HCT116 (cell line): ENCODE data around the gene NR6A1. TPM values are rescaled to one million over a fixed set of nuclear protein-coding genes. Genes with fewer than 3 reads are reported as not detected.

Experiments used
- ATAC-seq: fragments of 200-7000 bp; cut with Tn5 transposase; 2 replicates; pipeline ENCODE4 v1.9.1; 2020; ENCODE audit warnings: mild to moderate bottlenecking, moderate library complexity
- BruUV-seq: library from RNA; stranded (reverse); fragments of 400-500 nt; replicated peaks from 2 replicates; lab custom pipeline; 2021; lab: Mats Ljungman, UMichigan
- CTCF ChIA-PET: fragments of 300-600 bp; sonication (Branson Sonifier 250); formaldehyde crosslinking; loops from one replicate; lab custom pipeline; 2021; ENCODE audit warnings: antibody characterized with exemption; lab: Charles Lee
- POLR2A ChIA-PET: fragments of 300-600, 350-600 bp; sonication (Branson Sonifier 250); formaldehyde crosslinking; loops from one replicate; lab custom pipeline; 2021; ENCODE audit warnings: antibody characterized with exemption; lab: Charles Lee
- RAD21 ChIA-PET, 2 experiments: fragments of 300-600 bp; sonication (Branson Sonifier 250); formaldehyde crosslinking; loops; one replicate each; lab custom pipeline; 2023; ENCODE audit warnings: low total read pairs in 2 of 2; ENCODE audit not compliant: uncharacterized antibody in 2 of 2, unreplicated experiment in 2 of 2, low non-redundant PET in 1 of 2; lab: Charles Lee
- DNase-seq: peaks from one replicate; pipeline ENCODE4 v3.0.0-alpha.2; 2010; ENCODE audit warnings: low read depth, low spot score
- H2AFZ ChIP-seq: fragments of 200-600 bp; shearing (Covaris generic), sonication (generic); 2 replicates; pipeline ENCODE4 v1.6.1; 2017; ENCODE audit warnings: low read depth, mixed run types, mixed read lengths, antibody characterized with exemption, low read length; ENCODE audit not compliant: poor library complexity, severe bottlenecking
- H3K27ac ChIP-seq: 2 replicates; pipeline ENCODE4 v1.5.1; 2012; ENCODE audit warnings: low read depth, low read length
- H3K27me3 ChIP-seq: fragments of 200-600 bp; sonication (generic); 2 replicates; pipeline ENCODE4 v1.6.1; 2016; ENCODE audit warnings: mixed run types, low read length, mixed read lengths; ENCODE audit not compliant: insufficient read depth
- H3K36me3 ChIP-seq, 2 experiments: fragments of 200-500 bp in 1 of 2; fragments of 200-600 bp in 1 of 2; sonication (Bioruptor generic) in 1 of 2; sonication (generic) in 1 of 2; 2 replicates each; pipeline versions ENCODE4 v1.5.1 to v1.6.1; 2014 to 2016; ENCODE audit warnings: low read length in 2 of 2, inconsistent platforms in 1 of 2, mixed read lengths in 1 of 2, mixed run types in 1 of 2; ENCODE audit not compliant: insufficient read depth in 2 of 2, control insufficient read depth in 1 of 2
- H3K4me1 ChIP-seq, 2 experiments: fragments of 200-600 bp in 1 of 2; sonication (generic) in 1 of 2; 2 replicates each; pipeline versions ENCODE4 v1.5.1 to v1.6.1; 2012 to 2017; ENCODE audit warnings: low read length in 2 of 2, inconsistent platforms in 1 of 2, mild to moderate bottlenecking in 1 of 2, mixed read lengths in 1 of 2, mixed run types in 1 of 2, moderate library complexity in 1 of 2; ENCODE audit not compliant: insufficient read depth in 2 of 2, control insufficient read depth in 1 of 2
- H3K4me2 ChIP-seq: fragments of 200-600 bp; sonication (generic); 2 replicates; pipeline ENCODE4 v1.6.1; 2017; ENCODE audit warnings: mixed run types, low read length, mixed read lengths
- H3K4me3 ChIP-seq, 2 experiments: fragments of 200-600 bp in 1 of 2; sonication (generic) in 1 of 2; replicated peaks in 1 of 2; 2 replicates each; pipeline ENCODE4 v1.5.1; 2011 to 2016; ENCODE audit warnings: low read length in 2 of 2, control low read depth in 1 of 2, low read depth in 1 of 2, mild to moderate bottlenecking in 1 of 2, mixed read lengths in 1 of 2, mixed run types in 1 of 2
- H3K79me2 ChIP-seq: fragments of 200-600 bp; sonication (generic); 2 replicates; pipeline ENCODE4 v1.6.1; 2017; ENCODE audit warnings: mild to moderate bottlenecking, mixed run types, low read length, moderate library complexity, mixed read lengths; ENCODE audit not compliant: insufficient read depth
- H3K9ac ChIP-seq: fragments of 200-600 bp; sonication (generic); 2 replicates; pipeline ENCODE4 v1.6.1; 2016; ENCODE audit warnings: low read length, mixed read lengths
- H3K9me2 ChIP-seq: fragments of 200-600 bp; sonication (generic), shearing (Covaris generic); 2 replicates; pipeline ENCODE4 v1.6.1; 2017; ENCODE audit warnings: mixed run types, mild to moderate bottlenecking, moderate library complexity; ENCODE audit not compliant: insufficient read depth
- H3K9me3 ChIP-seq, 2 experiments: fragments of 200-500 bp in 1 of 2; fragments of 200-600 bp in 1 of 2; sonication (Bioruptor generic) in 1 of 2; sonication (generic) in 1 of 2; 2 replicates each; pipeline ENCODE4 v1.6.1; 2014 to 2017; ENCODE audit warnings: low read length in 2 of 2, mixed read lengths in 2 of 2, inconsistent platforms in 1 of 2, low read depth in 1 of 2, mild to moderate bottlenecking in 1 of 2, mixed run types in 1 of 2, moderate library complexity in 1 of 2; ENCODE audit not compliant: control insufficient read depth in 1 of 2, insufficient read depth in 1 of 2
- H4K20me1 ChIP-seq: fragments of 200-600 bp; sonication (generic), shearing (Covaris generic); 2 replicates; pipeline ENCODE4 v1.6.1; 2017; ENCODE audit warnings: mixed run types, mild to moderate bottlenecking, moderate library complexity; ENCODE audit not compliant: insufficient read depth
- CEBPB ChIP-seq: IDR thresholded peaks from 2 replicates; pipeline ENCODE4 v1.6.1; 2012; ENCODE audit warnings: low read depth
- EZH2 ChIP-seq: fragments of 200-600 bp; sonication (generic); IDR thresholded peaks from 2 replicates; pipeline ENCODE4 v1.6.1; 2017; ENCODE audit warnings: antibody characterized with exemption, mixed run types
- EZH2phosphoT487 ChIP-seq: fragments of 200-600 bp; IDR thresholded peaks from 2 replicates; pipeline ENCODE4 v1.6.1; 2018; ENCODE audit warnings: antibody characterized with exemption, borderline replicate concordance
- JUND ChIP-seq: IDR thresholded peaks from 2 replicates; pipeline ENCODE4 v1.6.1; 2012
- POLR2A ChIP-seq: IDR thresholded peaks from 2 replicates; pipeline ENCODE4 v1.7.0; 2011; ENCODE audit warnings: borderline replicate concordance; ENCODE audit not compliant: insufficient read depth, insufficient read length; ENCODE audit errors: extremely low read depth
- SIN3A ChIP-seq: IDR thresholded peaks from 2 replicates; pipeline ENCODE4 v1.6.1; 2012; ENCODE audit warnings: low read depth
- SP1 ChIP-seq: IDR thresholded peaks from 2 replicates; pipeline ENCODE4 v1.6.1; 2012; ENCODE audit warnings: low read depth
- SRF ChIP-seq: IDR thresholded peaks from 2 replicates; pipeline ENCODE4 v1.6.1; 2012; ENCODE audit warnings: low read depth
- TCF7L2 ChIP-seq: IDR thresholded peaks from 2 replicates; pipeline ENCODE4 v1.7.0; 2011; ENCODE audit warnings: borderline replicate concordance, inconsistent platforms; ENCODE audit not compliant: insufficient read depth, insufficient read length; ENCODE audit errors: extremely low read depth
- YY1 ChIP-seq: IDR thresholded peaks from 2 replicates; pipeline ENCODE4 v1.6.1; 2011; ENCODE audit warnings: low read length, low read depth, moderate library complexity, mild to moderate bottlenecking; ENCODE audit not compliant: insufficient replicate concordance; ENCODE audit errors: extremely low read depth
- ZFX ChIP-seq: fragments of 450-650 bp; IDR thresholded peaks from 2 replicates; pipeline ENCODE4 v1.6.1; 2017
- intact Hi-C: fragments of 100-400 bp; cut with micrococcal nuclease; formaldehyde crosslinking; loops from 2 replicates; pipeline ENCODE4 v1.10.0; 2022
- total RNA-seq: library from RNA; stranded (reverse); gene quantifications from one replicate; pipeline ENCODE4 v1.2.1, GENCODE V29; 2021; ENCODE audit not compliant: unreplicated experiment
- TF ChIP-seq, protein P1 (sequence below), 3 experiments: fragments of 200-600 bp in 1 of 3; sonication (generic) in 1 of 3; IDR thresholded peaks in 2 of 3; conservative IDR thresholded peaks in 1 of 3; 2 replicates each; pipeline ENCODE4 v1.5.1; 2012 to 2017; ENCODE audit warnings: low read depth in 2 of 3, low read length in 2 of 3, antibody characterized with exemption in 1 of 3, borderline replicate concordance in 1 of 3, control low read depth in 1 of 3, mild to moderate bottlenecking in 1 of 3, mixed read lengths in 1 of 3, mixed run types in 1 of 3, moderate library complexity in 1 of 3; ENCODE audit not compliant: insufficient read depth in 1 of 3
- TF ChIP-seq, protein P2 (sequence below): IDR thresholded peaks from 2 replicates; pipeline ENCODE4 v1.6.1; 2011; ENCODE audit warnings: mild to moderate bottlenecking, low read length, moderate library complexity; ENCODE audit not compliant: insufficient replicate concordance; ENCODE audit errors: extremely low read depth
- TF ChIP-seq, protein P3 (sequence below): IDR thresholded peaks from 2 replicates; pipeline ENCODE4 v1.6.1; 2012; ENCODE audit warnings: low read depth

Gene NR6A1
- total RNA-seq, 1 experiment from 2014 or later = 9.9 TPM

DNA sequence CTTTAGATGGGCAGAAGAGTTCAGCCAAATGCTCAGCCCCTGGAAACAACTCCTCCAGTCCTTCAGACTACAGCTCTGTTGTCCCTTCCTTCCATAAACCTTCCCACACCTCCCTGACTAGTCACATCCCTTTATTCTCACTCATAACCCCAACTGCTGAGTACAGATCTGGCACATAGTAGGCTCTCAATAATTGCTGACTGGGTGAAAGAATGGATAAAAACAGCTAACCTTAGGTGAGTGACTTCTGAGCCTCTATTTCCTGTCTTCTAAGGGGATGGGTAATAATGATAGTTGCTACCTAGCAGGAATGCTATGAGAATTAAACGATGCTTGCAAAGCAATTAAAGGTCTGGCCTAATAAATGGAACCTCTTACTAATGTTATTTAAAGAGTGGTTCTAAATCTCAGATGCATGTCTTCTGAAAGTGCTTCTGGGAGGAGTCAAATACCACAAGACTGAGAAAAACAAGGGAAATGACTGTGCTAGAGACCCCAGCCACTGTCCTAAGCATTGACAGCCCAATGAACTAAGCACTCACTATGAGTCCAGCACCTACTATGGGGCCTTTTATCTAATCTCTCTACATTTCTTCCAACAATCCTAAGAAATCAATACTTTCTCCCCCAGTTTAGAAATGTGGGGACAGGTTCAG, 2.5 kb upstream of the NR6A1 start:
- Histone ChIP-seq H3K9me3 (no peaks in the 10 kb centered on the region), H4K20me1 (peaks cover 13% of the 10 kb centered on the region), H3K79me2 (peaks cover 17% of the 10 kb centered on the region), H3K36me3 (no peaks in the 10 kb centered on the region), H3K4me3 (no peak overlapping the region), H3K9me2 (no peaks in the 10 kb centered on the region), H2AFZ (no peak overlapping the region), H3K9ac (no peak overlapping the region), H3K4me2 (no peak overlapping the region), H3K4me1 (peaks cover 15 to 41% of the 10 kb centered on the region in 2 experiments)
- ChIA-PET POLR2A (interaction anchor here (2.1 to 5.0 kb wide), 2 partner anchors 79 to 83 kb away, joined by 12 to 30 read pairs; partner anchors contain the start of gene WDR38), RAD21 (interaction anchor here (1.1 to 5.5 kb wide), 4 partner anchors 79 to 370 kb away, joined by 7 to 49 read pairs (median 30); partner anchors contain the start of genes WDR38 (in 2 of the 2) and SCAI (in 1 of the 2)), CTCF (interaction anchor here (0.6 to 12.0 kb wide), 8 partner anchors 11 to 89 kb away, joined by 4 to 601 read pairs (median 9); partner anchors contain the start of genes ARPC5L, RPL35 and WDR38)
- no peak for DNase-seq
- intact Hi-C loops = loop anchor here (1.0 to 5.0 kb wide), 3 partner anchors 79 to 601 kb away; partner anchors contain the start of gene SCAI
- ATAC-seq = no peak
- no TSS peak for BruUV-seq
- TF ChIP-seq SP1 (no peak), TCF7L2 (no peak), JUND (no peak), POLR2A (no peak), YY1 (no peak), EZH2phosphoT487 (no peak), SIN3A (no peak), ZFX (no peak), EZH2 (no peak), SRF (no peak), CEBPB (no peak)
- TF ChIP-seq, protein P1, sequence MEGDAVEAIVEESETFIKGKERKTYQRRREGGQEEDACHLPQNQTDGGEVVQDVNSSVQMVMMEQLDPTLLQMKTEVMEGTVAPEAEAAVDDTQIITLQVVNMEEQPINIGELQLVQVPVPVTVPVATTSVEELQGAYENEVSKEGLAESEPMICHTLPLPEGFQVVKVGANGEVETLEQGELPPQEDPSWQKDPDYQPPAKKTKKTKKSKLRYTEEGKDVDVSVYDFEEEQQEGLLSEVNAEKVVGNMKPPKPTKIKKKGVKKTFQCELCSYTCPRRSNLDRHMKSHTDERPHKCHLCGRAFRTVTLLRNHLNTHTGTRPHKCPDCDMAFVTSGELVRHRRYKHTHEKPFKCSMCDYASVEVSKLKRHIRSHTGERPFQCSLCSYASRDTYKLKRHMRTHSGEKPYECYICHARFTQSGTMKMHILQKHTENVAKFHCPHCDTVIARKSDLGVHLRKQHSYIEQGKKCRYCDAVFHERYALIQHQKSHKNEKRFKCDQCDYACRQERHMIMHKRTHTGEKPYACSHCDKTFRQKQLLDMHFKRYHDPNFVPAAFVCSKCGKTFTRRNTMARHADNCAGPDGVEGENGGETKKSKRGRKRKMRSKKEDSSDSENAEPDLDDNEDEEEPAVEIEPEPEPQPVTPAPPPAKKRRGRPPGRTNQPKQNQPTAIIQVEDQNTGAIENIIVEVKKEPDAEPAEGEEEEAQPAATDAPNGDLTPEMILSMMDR (IDR thresholded peaks at IDR 0.05 in 2 of 3, conservative IDR thresholded peaks at IDR 0.05 in 1 of 3; ENCODE audit: borderline replicate concordance in 1 of 3, insufficient read depth in 1 of 3, low read depth in 2 of 3, low read length in 2 of 3) = no peak
- TF ChIP-seq, protein P2, sequence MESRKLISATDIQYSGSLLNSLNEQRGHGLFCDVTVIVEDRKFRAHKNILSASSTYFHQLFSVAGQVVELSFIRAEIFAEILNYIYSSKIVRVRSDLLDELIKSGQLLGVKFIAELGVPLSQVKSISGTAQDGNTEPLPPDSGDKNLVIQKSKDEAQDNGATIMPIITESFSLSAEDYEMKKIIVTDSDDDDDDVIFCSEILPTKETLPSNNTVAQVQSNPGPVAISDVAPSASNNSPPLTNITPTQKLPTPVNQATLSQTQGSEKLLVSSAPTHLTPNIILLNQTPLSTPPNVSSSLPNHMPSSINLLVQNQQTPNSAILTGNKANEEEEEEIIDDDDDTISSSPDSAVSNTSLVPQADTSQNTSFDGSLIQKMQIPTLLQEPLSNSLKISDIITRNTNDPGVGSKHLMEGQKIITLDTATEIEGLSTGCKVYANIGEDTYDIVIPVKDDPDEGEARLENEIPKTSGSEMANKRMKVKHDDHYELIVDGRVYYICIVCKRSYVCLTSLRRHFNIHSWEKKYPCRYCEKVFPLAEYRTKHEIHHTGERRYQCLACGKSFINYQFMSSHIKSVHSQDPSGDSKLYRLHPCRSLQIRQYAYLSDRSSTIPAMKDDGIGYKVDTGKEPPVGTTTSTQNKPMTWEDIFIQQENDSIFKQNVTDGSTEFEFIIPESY = no peak
- TF ChIP-seq, protein P3, sequence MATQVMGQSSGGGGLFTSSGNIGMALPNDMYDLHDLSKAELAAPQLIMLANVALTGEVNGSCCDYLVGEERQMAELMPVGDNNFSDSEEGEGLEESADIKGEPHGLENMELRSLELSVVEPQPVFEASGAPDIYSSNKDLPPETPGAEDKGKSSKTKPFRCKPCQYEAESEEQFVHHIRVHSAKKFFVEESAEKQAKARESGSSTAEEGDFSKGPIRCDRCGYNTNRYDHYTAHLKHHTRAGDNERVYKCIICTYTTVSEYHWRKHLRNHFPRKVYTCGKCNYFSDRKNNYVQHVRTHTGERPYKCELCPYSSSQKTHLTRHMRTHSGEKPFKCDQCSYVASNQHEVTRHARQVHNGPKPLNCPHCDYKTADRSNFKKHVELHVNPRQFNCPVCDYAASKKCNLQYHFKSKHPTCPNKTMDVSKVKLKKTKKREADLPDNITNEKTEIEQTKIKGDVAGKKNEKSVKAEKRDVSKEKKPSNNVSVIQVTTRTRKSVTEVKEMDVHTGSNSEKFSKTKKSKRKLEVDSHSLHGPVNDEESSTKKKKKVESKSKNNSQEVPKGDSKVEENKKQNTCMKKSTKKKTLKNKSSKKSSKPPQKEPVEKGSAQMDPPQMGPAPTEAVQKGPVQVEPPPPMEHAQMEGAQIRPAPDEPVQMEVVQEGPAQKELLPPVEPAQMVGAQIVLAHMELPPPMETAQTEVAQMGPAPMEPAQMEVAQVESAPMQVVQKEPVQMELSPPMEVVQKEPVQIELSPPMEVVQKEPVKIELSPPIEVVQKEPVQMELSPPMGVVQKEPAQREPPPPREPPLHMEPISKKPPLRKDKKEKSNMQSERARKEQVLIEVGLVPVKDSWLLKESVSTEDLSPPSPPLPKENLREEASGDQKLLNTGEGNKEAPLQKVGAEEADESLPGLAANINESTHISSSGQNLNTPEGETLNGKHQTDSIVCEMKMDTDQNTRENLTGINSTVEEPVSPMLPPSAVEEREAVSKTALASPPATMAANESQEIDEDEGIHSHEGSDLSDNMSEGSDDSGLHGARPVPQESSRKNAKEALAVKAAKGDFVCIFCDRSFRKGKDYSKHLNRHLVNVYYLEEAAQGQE = no peak
- TF ChIP-seq, all 23 proteins: peak for 0
- Histone ChIP-seq H3K27ac (no peak overlapping the region), H3K27me3 (no peaks in the 10 kb centered on the region)
